GM23338 (cell line): Measurements from ENCODE around the gene KLHL17. TPM values are rescaled to one million over a fixed set of nuclear protein-coding genes. Genes with fewer than 3 reads are reported as not detected.

Source experiments
- ATAC-seq: fragments of 200-7000 bp; cut with Tn5 transposase; 3 replicates; pipeline ENCODE4 v1.9.1; 2020
- DNase-seq: peaks from one replicate; pipeline ENCODE4 v3.0.0-alpha.2; 2015; ENCODE audit warnings: low spot score
- H2AFZ ChIP-seq: fragments of 200-600 bp; sonication (generic); 2 replicates; pipeline ENCODE4 v1.8.0; 2016; ENCODE audit warnings: antibody characterized with exemption, mild to moderate bottlenecking, moderate library complexity
- H3F3A ChIP-seq: fragments of 200-600 bp; sonication (generic); replicated peaks from 2 replicates; pipeline ENCODE4 v1.8.0; 2017; ENCODE audit warnings: antibody characterized with exemption, mixed run types, low read depth
- H3K27ac ChIP-seq: fragments of 200-600 bp; sonication (generic); 2 replicates; pipeline ENCODE4 v1.6.1; 2016; ENCODE audit warnings: low read depth
- H3K27me3 ChIP-seq: fragments of 200-600 bp; sonication (generic); 2 replicates; pipeline ENCODE4 v1.8.0; 2016; ENCODE audit warnings: mild to moderate bottlenecking, mixed run types, moderate library complexity; ENCODE audit not compliant: insufficient read depth
- H3K36me3 ChIP-seq: fragments of 200-600 bp; sonication (generic); 2 replicates; pipeline ENCODE4 v1.8.0; 2016; ENCODE audit warnings: mild to moderate bottlenecking; ENCODE audit not compliant: insufficient read depth
- H3K4me1 ChIP-seq: fragments of 200-600 bp; sonication (generic); 2 replicates; pipeline ENCODE4 v1.8.0; 2016; ENCODE audit warnings: mild to moderate bottlenecking, moderate library complexity; ENCODE audit not compliant: insufficient read depth
- H3K4me2 ChIP-seq: fragments of 200-600 bp; sonication (generic); 2 replicates; pipeline ENCODE4 v1.7.1; 2017; ENCODE audit warnings: mixed run types
- H3K4me3 ChIP-seq: fragments of 200-600 bp; sonication (generic); 2 replicates; pipeline ENCODE4 v1.6.1; 2016; ENCODE audit warnings: mixed run types
- H3K79me2 ChIP-seq: fragments of 200-600 bp; sonication (generic); replicated peaks from 2 replicates; pipeline ENCODE4 v1.8.0; 2017; ENCODE audit warnings: mild to moderate bottlenecking; ENCODE audit not compliant: insufficient read depth
- H3K9me2 ChIP-seq: fragments of 200-600 bp; sonication (generic); 2 replicates; pipeline ENCODE4 v1.8.0; 2017; ENCODE audit not compliant: insufficient read depth
- H4K20me1 ChIP-seq: fragments of 200-600 bp; sonication (generic); replicated peaks from 2 replicates; pipeline ENCODE4 v1.8.0; 2017; ENCODE audit warnings: mild to moderate bottlenecking; ENCODE audit not compliant: insufficient read depth
- H3K27ac Mint-ChIP-seq: 2 replicates; pipeline ENCODE4 v1.8.0; 2020; ENCODE audit warnings: inconsistent platforms, mild to moderate bottlenecking, moderate library complexity, mixed read lengths
- H3K27me3 Mint-ChIP-seq: 3 replicates; pipeline ENCODE4 v1.8.0; 2022; ENCODE audit warnings: low read depth, mild to moderate bottlenecking, moderate library complexity, mixed read lengths, inconsistent platforms; ENCODE audit not compliant: insufficient read depth, poor library complexity
- H3K36me3 Mint-ChIP-seq: 3 replicates; pipeline ENCODE4 v1.8.0; 2021; ENCODE audit warnings: low read depth, mild to moderate bottlenecking, inconsistent platforms, moderate library complexity, mixed read lengths
- H3K4me1 Mint-ChIP-seq: 3 replicates; pipeline ENCODE4 v1.8.0; 2020; ENCODE audit warnings: mild to moderate bottlenecking, inconsistent platforms, mixed read lengths
- H3K4me3 Mint-ChIP-seq: 3 replicates; pipeline ENCODE4 v1.8.0; 2021; ENCODE audit warnings: moderate library complexity, mild to moderate bottlenecking, inconsistent platforms, mixed read lengths
- H3K9me3 Mint-ChIP-seq: 3 replicates; pipeline ENCODE4 v1.8.0; 2020; ENCODE audit warnings: moderate library complexity, mild to moderate bottlenecking, inconsistent platforms, mixed read lengths
- CREB1 ChIP-seq: fragments of 250-450 bp; sonication (Bioruptor Pico); IDR thresholded peaks from 2 replicates; pipeline ENCODE4 v1.5.0; 2020; ENCODE audit warnings: low read depth, mild to moderate bottlenecking, moderate library complexity
- EZH2 ChIP-seq: fragments of 200-600 bp; sonication (generic); IDR thresholded peaks from one replicate; pipeline ENCODE4 v1.8.0; 2017; ENCODE audit warnings: antibody characterized with exemption, mild to moderate bottlenecking, low read depth; ENCODE audit not compliant: unreplicated experiment
- EZH2phosphoT487 ChIP-seq: fragments of 200-600 bp; sonication (generic); IDR thresholded peaks from one replicate; pipeline ENCODE4 v1.8.1; 2018; ENCODE audit warnings: antibody characterized with exemption; ENCODE audit not compliant: unreplicated experiment
- JUNB ChIP-seq: IDR thresholded peaks from one replicate; pipeline ENCODE4 v1.6.1; 2016; ENCODE audit warnings: antibody characterized with exemption; ENCODE audit not compliant: unreplicated experiment
- NANOG ChIP-seq: IDR thresholded peaks from 2 replicates; pipeline ENCODE4 v1.6.1; 2016; ENCODE audit warnings: antibody characterized with exemption, borderline replicate concordance
- POLR2AphosphoS5 ChIP-seq: IDR thresholded peaks from 2 replicates; pipeline ENCODE4 v1.6.1; 2016; ENCODE audit warnings: antibody characterized with exemption, low read depth
- STAT1 ChIP-seq: IDR thresholded peaks from one replicate; pipeline ENCODE4 v1.6.1; 2016; ENCODE audit warnings: antibody characterized with exemption; ENCODE audit not compliant: unreplicated experiment
- ZNF114 ChIP-seq: fragments of 250-450 bp; sonication (Bioruptor Pico); IDR thresholded peaks from 2 replicates; pipeline ENCODE4 v1.5.0; 2020; ENCODE audit warnings: mild to moderate bottlenecking, moderate library complexity
- ZNF331 ChIP-seq: fragments of 250-450 bp; sonication (Bioruptor Pico); IDR thresholded peaks from 2 replicates; pipeline ENCODE4 v1.5.0; 2020; ENCODE audit warnings: low read depth, mild to moderate bottlenecking, moderate library complexity
- polyA plus RNA-seq: library from polyadenylated mRNA; unstranded; fragments of >200 nt; fragmentation: Nextera tagmentation; extraction: Ambion mirVana; gene quantifications from 2 replicates; pipeline ENCODE4 v1.2.1, GENCODE V29; 2016
- total RNA-seq: library from RNA; depleted of rRNA; stranded (reverse); fragments of >200 nt; shearing (Covaris generic); gene quantifications from 2 replicates; pipeline ENCODE4 v1.2.3, GENCODE V29; 2014
- TF ChIP-seq, protein P1 (sequence below), 2 experiments: fragments of 200-600 bp in 1 of 2; sonication (generic) in 1 of 2; conservative IDR thresholded peaks; 2 replicates each; pipeline versions ENCODE4 v1.5.1 to v1.6.1; 2016 to 2017; ENCODE audit warnings: antibody characterized with exemption in 2 of 2, low read depth in 2 of 2, mild to moderate bottlenecking in 2 of 2, moderate library complexity in 1 of 2
- TF ChIP-seq, protein P2 (sequence below): fragments of 250-450 bp; sonication (Bioruptor Pico); IDR thresholded peaks from 2 replicates; pipeline ENCODE4 v1.5.0; 2020; ENCODE audit warnings: mild to moderate bottlenecking, moderate library complexity
- TF ChIP-seq, protein P3 (sequence below): IDR thresholded peaks from 2 replicates; pipeline ENCODE4 v1.6.1; 2016; ENCODE audit warnings: antibody characterized with exemption
- TF ChIP-seq, protein P4 (sequence below): IDR thresholded peaks from one replicate; pipeline ENCODE4 v1.6.1; 2018; ENCODE audit warnings: antibody characterized with exemption; ENCODE audit not compliant: unreplicated experiment

The KLHL17 gene
- total and polyA plus RNA-seq, 2 experiments from 2014 or later = 16.5 to 37.1 TPM

DNA sequence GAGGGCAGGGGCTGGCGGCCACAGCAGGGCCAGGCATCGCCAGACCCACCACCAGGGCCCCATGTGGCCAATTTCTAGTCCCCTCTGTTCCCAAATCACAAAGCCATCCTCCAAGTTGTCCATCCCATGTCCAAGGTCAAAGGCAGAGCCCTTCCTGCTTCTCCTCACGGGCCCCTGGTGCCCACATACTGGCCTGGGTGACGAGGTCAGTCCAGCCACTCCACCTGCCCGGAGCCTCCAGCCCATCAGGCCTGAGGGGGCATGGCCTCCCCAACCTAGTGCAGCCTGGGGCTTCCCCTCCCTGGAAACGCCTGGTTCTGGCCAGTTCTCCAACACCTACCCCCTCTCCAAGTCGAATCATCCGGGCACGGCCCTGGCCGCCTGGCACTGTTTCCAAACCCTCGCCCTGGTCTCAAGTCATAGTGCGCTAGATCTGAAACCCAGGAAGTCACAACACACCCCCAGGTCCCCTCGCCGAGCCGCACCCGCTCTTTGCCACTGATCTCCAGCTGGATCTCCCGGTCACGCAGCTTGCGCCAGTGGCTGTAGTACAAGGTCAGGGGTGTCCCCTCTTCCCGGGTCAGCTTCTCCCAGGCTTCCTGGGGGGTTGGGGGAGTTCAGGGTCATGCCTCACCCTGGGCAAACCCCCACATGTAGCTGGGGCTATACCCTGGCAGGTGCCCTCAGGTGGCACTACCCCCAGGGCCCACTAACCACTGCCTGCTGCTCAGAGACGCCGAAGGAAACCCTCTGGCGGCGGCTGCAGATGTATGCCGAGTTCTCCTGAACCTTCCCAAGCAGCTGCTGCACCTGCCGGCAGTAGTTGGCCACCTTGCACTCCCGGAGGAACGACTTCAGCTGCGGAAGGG, 14.5 kb upstream of the KLHL17 start:
- H3K36me3 ChIP-seq = peaks cover 17% of the 10 kb centered on the region
- H3K27me3 ChIP-seq = peaks cover 33% of the 10 kb centered on the region
- H3K4me2 ChIP-seq = no peak overlapping the region
- DNase-seq = no peak
- H3F3A ChIP-seq = 0 out of 2 replicates have a peak, but pooled peaks cover 3% of the 10 kb centered on the region
- Mint-ChIP-seq H3K4me1 (peaks cover 7% of the 10 kb centered on the region; the same call in 1 of the 3 replicates), H3K27me3 (peaks cover 26% of the 10 kb centered on the region), H3K4me3 (no peak overlapping the region), H3K9me3 (peaks cover 3% of the 10 kb centered on the region; the same call in 1 of the 3 replicates), H3K36me3 (peaks cover 37% of the 10 kb centered on the region), H3K27ac (no peak overlapping the region)
- no peaks in the 10 kb centered on the region for H3K79me2 ChIP-seq
- H3K4me1 ChIP-seq = peaks cover 5% of the 10 kb centered on the region; the same call in 1 of the 2 replicates
- H4K20me1 ChIP-seq = no peaks in the 10 kb centered on the region; the same call in 1 of the 2 replicates
- H3K4me3 ChIP-seq = no peak overlapping the region
- H3K9me2 ChIP-seq = no peaks in the 10 kb centered on the region
- ATAC-seq = no peak
- H2AFZ ChIP-seq = no peak overlapping the region
- no peak overlapping the region for H3K27ac ChIP-seq
- TF ChIP-seq, protein P1, sequence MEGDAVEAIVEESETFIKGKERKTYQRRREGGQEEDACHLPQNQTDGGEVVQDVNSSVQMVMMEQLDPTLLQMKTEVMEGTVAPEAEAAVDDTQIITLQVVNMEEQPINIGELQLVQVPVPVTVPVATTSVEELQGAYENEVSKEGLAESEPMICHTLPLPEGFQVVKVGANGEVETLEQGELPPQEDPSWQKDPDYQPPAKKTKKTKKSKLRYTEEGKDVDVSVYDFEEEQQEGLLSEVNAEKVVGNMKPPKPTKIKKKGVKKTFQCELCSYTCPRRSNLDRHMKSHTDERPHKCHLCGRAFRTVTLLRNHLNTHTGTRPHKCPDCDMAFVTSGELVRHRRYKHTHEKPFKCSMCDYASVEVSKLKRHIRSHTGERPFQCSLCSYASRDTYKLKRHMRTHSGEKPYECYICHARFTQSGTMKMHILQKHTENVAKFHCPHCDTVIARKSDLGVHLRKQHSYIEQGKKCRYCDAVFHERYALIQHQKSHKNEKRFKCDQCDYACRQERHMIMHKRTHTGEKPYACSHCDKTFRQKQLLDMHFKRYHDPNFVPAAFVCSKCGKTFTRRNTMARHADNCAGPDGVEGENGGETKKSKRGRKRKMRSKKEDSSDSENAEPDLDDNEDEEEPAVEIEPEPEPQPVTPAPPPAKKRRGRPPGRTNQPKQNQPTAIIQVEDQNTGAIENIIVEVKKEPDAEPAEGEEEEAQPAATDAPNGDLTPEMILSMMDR (conservative IDR thresholded peaks at IDR 0.05; ENCODE audit: low read depth in 2 of 2) = no peak
- TF ChIP-seq, protein P2, sequence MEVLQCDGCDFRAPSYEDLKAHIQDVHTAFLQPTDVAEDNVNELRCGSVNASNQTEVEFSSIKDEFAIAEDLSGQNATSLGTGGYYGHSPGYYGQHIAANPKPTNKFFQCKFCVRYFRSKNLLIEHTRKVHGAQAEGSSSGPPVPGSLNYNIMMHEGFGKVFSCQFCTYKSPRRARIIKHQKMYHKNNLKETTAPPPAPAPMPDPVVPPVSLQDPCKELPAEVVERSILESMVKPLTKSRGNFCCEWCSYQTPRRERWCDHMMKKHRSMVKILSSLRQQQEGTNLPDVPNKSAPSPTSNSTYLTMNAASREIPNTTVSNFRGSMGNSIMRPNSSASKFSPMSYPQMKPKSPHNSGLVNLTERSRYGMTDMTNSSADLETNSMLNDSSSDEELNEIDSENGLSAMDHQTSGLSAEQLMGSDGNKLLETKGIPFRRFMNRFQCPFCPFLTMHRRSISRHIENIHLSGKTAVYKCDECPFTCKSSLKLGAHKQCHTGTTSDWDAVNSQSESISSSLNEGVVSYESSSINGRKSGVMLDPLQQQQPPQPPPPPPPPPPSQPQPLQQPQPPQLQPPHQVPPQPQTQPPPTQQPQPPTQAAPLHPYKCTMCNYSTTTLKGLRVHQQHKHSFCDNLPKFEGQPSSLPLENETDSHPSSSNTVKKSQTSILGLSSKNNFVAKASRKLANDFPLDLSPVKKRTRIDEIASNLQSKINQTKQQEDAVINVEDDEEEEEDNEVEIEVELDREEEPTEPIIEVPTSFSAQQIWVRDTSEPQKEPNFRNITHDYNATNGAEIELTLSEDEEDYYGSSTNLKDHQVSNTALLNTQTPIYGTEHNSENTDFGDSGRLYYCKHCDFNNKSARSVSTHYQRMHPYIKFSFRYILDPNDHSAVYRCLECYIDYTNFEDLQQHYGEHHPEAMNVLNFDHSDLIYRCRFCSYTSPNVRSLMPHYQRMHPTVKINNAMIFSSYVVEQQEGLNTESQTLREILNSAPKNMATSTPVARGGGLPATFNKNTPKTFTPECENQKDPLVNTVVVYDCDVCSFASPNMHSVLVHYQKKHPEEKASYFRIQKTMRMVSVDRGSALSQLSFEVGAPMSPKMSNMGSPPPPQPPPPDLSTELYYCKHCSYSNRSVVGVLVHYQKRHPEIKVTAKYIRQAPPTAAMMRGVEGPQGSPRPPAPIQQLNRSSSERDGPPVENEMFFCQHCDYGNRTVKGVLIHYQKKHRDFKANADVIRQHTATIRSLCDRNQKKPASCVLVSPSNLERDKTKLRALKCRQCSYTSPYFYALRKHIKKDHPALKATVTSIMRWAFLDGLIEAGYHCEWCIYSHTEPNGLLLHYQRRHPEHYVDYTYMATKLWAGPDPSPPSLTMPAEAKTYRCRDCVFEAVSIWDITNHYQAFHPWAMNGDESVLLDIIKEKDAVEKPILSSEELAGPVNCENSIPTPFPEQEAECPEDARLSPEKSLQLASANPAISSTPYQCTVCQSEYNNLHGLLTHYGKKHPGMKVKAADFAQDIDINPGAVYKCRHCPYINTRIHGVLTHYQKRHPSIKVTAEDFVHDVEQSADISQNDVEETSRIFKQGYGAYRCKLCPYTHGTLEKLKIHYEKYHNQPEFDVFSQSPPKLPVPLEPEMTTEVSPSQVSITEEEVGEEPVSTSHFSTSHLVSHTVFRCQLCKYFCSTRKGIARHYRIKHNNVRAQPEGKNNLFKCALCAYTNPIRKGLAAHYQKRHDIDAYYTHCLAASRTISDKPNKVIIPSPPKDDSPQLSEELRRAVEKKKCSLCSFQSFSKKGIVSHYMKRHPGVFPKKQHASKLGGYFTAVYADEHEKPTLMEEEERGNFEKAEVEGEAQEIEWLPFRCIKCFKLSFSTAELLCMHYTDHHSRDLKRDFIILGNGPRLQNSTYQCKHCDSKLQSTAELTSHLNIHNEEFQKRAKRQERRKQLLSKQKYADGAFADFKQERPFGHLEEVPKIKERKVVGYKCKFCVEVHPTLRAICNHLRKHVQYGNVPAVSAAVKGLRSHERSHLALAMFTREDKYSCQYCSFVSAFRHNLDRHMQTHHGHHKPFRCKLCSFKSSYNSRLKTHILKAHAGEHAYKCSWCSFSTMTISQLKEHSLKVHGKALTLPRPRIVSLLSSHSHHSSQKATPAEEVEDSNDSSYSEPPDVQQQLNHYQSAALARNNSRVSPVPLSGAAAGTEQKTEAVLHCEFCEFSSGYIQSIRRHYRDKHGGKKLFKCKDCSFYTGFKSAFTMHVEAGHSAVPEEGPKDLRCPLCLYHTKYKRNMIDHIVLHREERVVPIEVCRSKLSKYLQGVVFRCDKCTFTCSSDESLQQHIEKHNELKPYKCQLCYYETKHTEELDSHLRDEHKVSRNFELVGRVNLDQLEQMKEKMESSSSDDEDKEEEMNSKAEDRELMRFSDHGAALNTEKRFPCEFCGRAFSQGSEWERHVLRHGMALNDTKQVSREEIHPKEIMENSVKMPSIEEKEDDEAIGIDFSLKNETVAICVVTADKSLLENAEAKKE (CRISPR knock-in tag) = no peak
- TF ChIP-seq POLR2AphosphoS5 = no peak
- TF ChIP-seq EZH2 = no peak
- no peak for TF ChIP-seq EZH2phosphoT487
- no peak for TF ChIP-seq ZNF114 (CRISPR knock-in tag)
- no peak for TF ChIP-seq CREB1
- no peak for TF ChIP-seq NANOG
- TF ChIP-seq, protein P3, sequence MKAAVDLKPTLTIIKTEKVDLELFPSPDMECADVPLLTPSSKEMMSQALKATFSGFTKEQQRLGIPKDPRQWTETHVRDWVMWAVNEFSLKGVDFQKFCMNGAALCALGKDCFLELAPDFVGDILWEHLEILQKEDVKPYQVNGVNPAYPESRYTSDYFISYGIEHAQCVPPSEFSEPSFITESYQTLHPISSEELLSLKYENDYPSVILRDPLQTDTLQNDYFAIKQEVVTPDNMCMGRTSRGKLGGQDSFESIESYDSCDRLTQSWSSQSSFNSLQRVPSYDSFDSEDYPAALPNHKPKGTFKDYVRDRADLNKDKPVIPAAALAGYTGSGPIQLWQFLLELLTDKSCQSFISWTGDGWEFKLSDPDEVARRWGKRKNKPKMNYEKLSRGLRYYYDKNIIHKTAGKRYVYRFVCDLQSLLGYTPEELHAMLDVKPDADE = no peak
- no peak for TF ChIP-seq STAT1
- TF ChIP-seq, protein P4, sequence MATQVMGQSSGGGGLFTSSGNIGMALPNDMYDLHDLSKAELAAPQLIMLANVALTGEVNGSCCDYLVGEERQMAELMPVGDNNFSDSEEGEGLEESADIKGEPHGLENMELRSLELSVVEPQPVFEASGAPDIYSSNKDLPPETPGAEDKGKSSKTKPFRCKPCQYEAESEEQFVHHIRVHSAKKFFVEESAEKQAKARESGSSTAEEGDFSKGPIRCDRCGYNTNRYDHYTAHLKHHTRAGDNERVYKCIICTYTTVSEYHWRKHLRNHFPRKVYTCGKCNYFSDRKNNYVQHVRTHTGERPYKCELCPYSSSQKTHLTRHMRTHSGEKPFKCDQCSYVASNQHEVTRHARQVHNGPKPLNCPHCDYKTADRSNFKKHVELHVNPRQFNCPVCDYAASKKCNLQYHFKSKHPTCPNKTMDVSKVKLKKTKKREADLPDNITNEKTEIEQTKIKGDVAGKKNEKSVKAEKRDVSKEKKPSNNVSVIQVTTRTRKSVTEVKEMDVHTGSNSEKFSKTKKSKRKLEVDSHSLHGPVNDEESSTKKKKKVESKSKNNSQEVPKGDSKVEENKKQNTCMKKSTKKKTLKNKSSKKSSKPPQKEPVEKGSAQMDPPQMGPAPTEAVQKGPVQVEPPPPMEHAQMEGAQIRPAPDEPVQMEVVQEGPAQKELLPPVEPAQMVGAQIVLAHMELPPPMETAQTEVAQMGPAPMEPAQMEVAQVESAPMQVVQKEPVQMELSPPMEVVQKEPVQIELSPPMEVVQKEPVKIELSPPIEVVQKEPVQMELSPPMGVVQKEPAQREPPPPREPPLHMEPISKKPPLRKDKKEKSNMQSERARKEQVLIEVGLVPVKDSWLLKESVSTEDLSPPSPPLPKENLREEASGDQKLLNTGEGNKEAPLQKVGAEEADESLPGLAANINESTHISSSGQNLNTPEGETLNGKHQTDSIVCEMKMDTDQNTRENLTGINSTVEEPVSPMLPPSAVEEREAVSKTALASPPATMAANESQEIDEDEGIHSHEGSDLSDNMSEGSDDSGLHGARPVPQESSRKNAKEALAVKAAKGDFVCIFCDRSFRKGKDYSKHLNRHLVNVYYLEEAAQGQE = no peak
- TF ChIP-seq ZNF331 = no peak
- TF ChIP-seq JUNB = no peak
